NCI-H524 (cell line): ENCODE measurements around the gene PPP4R1.
A peak's percentile ranks its signal among the peaks of the same experiment; 100 is the strongest.

Experiments used
- DNase-seq, 2 experiments: peaks; one replicate each; lab custom pipeline; 2025; lab: John Stamatoyannopoulos, UW

PPP4R1 gene

GRCh38 chr18:9549405-9549804 is 65.0 kb downstream of the PPP4R1 start:
- DNase-seq = no peak

DNA sequence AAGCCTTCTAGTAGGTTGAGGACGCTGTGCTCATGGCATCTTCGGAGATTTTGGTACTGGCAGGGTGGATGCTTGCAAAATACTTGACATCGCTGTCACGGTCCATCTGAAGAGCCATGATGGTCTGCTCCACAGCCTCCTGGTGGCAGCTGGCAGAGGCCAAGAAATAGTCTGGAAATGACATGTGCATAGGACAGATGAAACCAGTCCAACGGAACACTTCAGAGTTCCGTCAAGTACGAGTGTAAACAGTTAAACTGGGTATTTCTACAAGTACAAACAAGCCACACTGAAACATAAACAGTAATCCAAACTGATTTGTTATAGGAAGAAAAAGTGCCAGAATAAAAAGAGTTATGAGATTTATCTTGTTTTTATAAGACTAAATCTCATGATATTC is 66.6 kb downstream of the PPP4R1 start:
- peak; percentile 24 to 41 for DNase-seq

DNA sequence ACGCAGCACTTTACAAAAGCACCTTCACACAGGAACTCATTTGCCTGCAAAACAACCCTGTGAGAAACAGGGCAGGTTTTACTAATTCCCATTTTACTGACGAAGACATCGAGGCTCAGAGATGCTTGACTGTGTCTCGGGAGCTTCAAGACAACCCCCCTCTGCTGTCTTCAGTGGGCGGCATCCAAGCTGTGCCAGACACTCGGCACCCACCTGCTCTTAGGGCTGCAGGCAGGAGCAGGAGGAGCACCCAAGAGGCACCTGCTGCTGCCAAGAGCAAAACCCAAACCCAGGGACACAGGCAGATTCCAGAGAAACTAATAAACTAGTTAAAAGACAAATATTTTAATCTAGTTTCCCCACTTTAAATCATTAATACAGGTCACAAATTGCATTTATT is 67.9 kb downstream of the PPP4R1 start:
- DNase-seq = no peak

DNA sequence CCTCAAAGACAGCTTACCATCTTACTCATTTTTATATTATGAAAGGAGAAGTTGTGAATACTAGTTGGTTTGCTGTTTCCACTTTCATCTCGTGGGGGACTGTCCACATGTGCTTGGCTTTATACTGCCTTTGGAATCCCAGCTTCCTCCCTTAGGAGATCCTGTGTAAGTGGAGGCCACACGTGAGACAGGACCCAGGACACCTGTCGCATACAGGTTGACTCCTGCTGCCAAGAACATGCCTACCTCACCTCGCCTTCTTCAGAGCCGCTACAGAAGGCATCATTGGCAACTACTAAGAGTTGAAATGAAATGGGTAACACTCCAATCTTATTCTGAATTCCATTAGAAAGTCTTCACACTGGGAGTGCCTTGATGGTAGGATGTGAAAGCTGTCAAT is 69.3 kb downstream of the PPP4R1 start:
- no peak for DNase-seq

GRCh38 chr18:9542924-9543323 is 71.4 kb downstream of the PPP4R1 start:
- DNase-seq = no peak

GRCh38 chr18:9539938-9540337 is 74.4 kb downstream of the PPP4R1 start:
- DNase-seq = no peak

GRCh38 chr18:9539283-9539682 is 75.1 kb downstream of the PPP4R1 start:
- no peak for DNase-seq

DNA sequence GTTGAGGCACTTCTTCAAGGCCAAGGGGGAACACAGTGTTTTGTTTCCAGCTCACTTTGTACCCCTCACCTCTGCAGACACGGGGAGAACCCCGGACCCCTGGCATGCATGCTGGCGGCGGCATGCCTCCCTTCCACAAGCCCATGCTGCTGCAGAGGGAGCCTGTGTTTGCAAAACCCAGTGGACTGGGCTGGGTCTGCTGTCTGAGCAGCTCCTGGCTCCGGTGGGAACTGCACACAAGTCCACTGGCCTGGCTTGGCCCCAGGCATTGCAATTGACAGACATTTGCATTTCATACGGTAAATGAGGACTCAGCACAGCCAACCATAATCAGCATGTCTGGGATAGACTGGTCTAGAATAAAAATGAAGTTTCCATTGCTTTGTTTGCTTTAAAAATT is 76.7 kb downstream of the PPP4R1 start:
- no peak for DNase-seq

DNA sequence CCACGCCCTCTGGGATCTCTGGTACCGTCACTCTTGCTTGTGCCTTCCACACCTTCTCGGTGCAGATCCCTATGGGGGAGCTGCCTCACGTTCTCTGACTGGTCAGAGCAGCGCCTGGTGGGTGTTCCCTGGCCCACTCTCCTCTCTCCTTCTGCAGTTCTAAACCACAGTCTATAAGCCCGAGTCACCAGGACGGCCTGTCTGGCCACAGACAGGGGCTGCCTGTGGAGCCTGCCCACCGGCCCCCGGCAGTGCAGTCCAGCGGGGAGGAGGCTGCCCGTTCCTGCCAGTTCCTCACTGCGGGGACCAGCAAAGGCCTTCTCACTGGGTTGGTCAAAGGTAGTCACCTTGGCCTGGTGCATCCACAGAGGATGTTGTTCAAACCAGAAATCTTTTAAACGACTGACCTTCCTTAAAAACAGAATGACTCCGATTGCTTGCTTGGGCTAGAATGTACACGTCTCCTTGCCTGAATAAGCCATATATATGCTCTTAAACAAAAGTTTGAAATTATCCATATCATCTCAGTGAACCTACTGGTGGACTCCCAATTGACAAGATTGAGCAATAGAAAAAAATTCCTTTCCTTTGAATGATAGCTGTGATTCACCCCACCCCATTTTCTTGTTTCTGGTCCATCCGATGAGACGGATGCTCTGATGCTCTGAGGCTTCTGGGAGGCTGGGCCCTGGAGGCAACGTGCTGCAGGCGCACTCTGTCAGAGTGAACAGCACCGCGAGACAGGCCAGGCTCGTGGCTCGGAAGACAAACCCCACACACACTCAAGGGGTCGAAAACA is 77.8 kb downstream of the PPP4R1 start:
- DNase-seq = no peak

GRCh38 chr18:9535430-9535991 is 78.8 kb downstream of the PPP4R1 start:
- no peak for DNase-seq

DNA sequence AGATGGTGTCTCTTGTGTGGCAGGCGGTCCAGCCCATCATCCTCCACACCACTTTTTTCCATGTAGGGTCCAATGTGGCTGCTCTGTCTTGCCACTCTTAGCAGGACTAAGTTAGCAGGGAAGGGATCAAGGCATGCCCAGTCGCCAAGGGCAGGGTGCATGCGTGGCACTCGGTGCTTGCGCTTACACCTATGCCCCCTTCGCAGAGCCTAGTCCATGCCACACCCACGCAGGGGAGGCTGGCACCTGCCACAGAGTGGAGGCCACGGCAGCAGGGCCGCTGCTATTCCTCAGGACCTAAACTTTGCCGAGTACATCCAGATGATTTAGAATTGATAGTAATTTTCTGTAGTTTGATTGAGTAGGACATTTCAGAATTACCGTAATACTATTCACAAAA is 79.5 kb downstream of the PPP4R1 start:
- DNase-seq = no peak

DNA sequence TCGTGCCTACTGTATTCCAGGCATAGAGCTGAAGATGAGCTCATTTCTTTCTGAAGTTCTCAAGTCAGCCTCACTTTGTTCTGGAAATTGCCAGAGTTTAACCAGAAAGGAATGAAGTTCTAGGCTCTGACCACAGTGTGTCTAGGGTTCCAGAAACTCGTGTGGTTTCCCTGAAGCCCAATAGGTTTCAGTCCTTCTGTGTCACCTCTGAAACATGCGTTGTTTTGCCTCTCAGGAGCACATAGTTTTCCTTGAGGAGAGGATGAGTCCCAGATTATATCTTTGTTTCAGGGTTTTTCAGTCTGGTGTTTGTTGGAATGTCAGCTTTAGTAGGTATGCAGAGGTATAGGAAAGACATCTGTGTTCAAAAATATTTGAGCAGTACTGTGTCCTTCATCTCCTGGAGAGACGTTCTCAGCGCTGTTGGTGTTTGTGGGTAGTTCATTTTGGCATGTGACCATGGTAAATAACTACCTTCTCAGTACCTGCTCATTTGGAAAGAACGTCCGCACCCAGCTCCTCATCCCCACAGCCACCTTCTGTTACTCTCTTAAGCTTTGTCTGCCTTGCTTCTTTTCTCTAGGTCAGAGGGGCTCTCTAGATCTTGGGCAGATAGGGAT is 82.5 kb downstream of the PPP4R1 start:
- no peak for DNase-seq

- DNase-seq = no peak
Observed at GRCh38 chr18:9530226-9531009, 83.9 kb downstream of the PPP4R1 start.

- DNase-seq = no peak
Observed at GRCh38 chr18:9526458-9526857, 87.9 kb downstream of the PPP4R1 start.

- no peak for DNase-seq
Observed at GRCh38 chr18:9522952-9523351, 91.4 kb downstream of the PPP4R1 start.

DNA sequence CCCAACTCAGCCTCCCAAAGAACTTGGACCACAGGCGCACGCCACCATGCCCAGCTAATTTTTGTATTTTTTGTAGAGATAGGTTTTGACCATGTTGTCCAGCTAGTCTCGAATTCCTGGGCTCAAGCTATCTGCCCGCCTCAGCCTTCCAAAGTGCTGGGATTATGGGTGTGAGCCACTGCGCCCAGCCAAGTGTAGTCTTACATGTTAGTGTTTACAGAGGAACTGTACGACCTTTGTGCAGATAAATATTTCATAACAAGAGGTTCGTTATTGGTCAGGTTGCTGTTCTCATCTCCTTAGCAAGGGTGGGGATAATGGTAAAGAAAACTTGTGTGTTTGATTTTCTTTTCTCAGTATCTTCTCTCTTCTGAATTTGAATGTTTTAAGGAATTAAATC is 92.6 kb downstream of the PPP4R1 start:
- DNase-seq = no peak

- DNase-seq = no peak
Observed at GRCh38 chr18:9520666-9521065, 93.7 kb downstream of the PPP4R1 start.

- DNase-seq = no peak
Observed at GRCh38 chr18:9519399-9519798, 95.0 kb downstream of the PPP4R1 start.

DNA sequence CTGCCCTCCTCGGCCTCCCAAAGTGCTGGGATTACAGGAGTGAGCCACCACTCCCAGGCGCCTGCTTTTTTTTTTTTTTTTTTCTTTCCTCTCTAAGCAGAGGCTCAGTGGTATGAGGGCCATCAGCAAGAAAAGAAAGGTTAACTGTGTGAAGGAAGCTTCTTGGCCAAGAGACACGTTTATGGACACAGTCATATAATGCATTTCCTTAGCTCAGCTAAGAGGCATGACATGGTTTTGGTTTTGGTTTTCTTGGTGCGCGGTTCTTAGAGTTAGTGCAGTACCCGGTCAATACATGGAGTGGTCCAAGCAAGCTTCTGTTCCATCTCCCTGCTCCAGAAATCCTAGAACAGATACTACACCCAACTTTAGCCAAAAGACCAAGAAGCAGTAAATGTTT is 96.5 kb downstream of the PPP4R1 start:
- no peak for DNase-seq

- peak in 1 of 2 experiments; percentile 62 for DNase-seq
Observed at GRCh38 chr18:9516437-9517064, 97.8 kb downstream of the PPP4R1 start.

GRCh38 chr18:9513971-9514512 is 100.3 kb downstream of the PPP4R1 start:
- no peak for DNase-seq
